Measurements from ENCODE around the gene SRRM3. TPM values are rescaled to one million over a fixed set of nuclear protein-coding genes. Genes with fewer than 3 reads are reported as not detected.

SRRM3 gene
- total and polyA plus RNA-seq, 2 experiments from 2014 or later: 8.6 to 13.8 TPM

DNA sequence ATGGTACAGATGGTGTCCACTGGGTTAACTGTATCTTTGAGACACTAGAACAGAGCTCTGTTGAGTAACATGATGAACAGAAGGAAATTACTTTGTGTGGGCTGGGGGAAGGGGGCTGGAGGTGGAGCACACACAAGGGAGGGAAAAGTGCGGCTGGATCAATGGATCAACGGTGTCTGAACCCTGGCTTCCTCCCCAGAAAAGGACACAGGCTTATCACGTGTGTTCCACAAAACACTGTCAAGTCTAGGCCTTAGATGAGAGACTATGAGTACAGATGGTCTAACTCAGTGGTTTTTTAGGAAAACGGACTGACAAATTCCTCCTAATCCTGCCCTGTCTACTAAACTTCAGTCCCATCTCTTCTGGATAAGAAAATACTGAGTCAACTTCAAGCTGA, 128.6 kb downstream of the SRRM3 start (continued):
- TF ChIP-seq ZNF462 (CRISPR knock-in tag; IDR thresholded peaks at IDR 0.05) (no peak), REST (IDR thresholded peaks at IDR 0.05; ENCODE audit: unreplicated experiment) (no peak), ETS1 (IDR thresholded peaks at IDR 0.05) (no peak), STAT1 (IDR thresholded peaks at IDR 0.05; ENCODE audit: unreplicated experiment) (no peak), NANOG (IDR thresholded peaks at IDR 0.05; ENCODE audit: borderline replicate concordance) (no peak), EZH2phosphoT487 (IDR thresholded peaks at IDR 0.05; ENCODE audit: unreplicated experiment) (no peak), CTCF (conservative IDR thresholded peaks at IDR 0.05; ENCODE audit: low read depth in 2 of 2) (no peak)

Data from GM23338 (cell line).